DMS 273 treated with DMSO at 0.1 percent for 48 hours (cell line): ENCODE data around the gene SCCPDH.
"Not testable (repeated sequence)": the region's sequence is repeated elsewhere in the genome, so short reads cannot be mapped to it uniquely, and the experiment has no call there.

Experiments used
- DNase-seq: peaks from one replicate; lab custom pipeline; 2025; lab: John Stamatoyannopoulos, UW

The SCCPDH gene, protein sequence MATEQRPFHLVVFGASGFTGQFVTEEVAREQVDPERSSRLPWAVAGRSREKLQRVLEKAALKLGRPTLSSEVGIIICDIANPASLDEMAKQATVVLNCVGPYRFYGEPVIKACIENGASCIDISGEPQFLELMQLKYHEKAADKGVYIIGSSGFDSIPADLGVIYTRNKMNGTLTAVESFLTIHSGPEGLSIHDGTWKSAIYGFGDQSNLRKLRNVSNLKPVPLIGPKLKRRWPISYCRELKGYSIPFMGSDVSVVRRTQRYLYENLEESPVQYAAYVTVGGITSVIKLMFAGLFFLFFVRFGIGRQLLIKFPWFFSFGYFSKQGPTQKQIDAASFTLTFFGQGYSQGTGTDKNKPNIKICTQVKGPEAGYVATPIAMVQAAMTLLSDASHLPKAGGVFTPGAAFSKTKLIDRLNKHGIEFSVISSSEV

DNA sequence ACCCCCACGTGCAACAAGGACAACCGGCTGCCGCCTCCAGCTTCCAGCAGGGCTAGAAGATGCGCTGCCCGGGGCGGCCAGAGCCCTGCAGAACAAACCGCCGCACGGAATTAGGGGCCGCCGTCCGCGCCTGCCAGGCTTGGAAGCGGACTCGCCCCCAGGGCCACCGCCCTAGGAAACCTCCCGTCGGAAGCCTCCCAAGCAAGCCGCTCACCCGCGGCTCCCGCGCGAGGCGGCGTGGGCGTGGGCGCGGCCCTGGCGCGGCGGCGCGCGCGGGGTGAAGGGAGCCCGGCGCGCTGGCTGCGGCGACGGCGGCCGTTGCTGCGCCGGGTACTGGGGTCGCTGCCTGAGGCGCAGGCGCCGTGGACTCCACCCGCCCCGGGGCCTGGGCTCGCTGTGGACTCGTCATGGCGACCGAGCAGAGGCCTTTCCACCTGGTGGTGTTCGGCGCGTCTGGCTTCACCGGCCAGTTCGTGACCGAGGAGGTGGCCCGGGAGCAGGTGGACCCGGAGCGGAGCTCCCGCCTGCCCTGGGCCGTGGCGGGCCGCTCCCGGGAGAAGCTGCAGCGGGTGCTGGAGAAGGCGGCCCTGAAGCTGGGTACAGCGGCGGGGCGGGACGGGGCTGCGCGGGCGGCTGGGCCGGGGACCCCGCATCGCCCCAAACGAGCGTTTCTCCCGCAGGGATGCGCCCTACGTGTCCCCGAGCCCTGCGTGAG, at the start of gene SCCPDH:
SCCPDH (plus strand) TSS at position 394 of the 715 bp plus-strand sequence; CDS start at position 408, 14 bp downstream.
- peak; percentile 49 for DNase-seq

DNA sequence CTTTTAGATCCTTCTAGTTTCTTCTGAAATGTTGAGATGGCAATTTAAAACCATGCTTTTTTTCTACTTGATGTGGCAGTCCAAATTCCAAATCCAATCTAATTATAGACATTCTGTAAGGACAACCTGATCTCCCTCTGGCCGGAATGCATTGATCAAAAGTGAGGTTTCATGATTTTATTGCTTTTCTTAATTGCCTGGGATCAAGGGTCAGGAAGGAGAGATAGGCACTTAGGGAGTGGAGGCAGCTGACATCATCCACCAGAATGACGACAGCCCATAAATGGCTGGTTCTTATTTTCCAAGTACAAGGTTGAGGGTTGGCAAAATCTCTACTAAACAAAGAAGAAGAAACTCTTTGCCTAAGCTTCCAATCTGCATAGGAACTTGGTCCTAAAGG, 46.4 kb upstream of the SCCPDH start:
- DNase-seq: no peak

DNA sequence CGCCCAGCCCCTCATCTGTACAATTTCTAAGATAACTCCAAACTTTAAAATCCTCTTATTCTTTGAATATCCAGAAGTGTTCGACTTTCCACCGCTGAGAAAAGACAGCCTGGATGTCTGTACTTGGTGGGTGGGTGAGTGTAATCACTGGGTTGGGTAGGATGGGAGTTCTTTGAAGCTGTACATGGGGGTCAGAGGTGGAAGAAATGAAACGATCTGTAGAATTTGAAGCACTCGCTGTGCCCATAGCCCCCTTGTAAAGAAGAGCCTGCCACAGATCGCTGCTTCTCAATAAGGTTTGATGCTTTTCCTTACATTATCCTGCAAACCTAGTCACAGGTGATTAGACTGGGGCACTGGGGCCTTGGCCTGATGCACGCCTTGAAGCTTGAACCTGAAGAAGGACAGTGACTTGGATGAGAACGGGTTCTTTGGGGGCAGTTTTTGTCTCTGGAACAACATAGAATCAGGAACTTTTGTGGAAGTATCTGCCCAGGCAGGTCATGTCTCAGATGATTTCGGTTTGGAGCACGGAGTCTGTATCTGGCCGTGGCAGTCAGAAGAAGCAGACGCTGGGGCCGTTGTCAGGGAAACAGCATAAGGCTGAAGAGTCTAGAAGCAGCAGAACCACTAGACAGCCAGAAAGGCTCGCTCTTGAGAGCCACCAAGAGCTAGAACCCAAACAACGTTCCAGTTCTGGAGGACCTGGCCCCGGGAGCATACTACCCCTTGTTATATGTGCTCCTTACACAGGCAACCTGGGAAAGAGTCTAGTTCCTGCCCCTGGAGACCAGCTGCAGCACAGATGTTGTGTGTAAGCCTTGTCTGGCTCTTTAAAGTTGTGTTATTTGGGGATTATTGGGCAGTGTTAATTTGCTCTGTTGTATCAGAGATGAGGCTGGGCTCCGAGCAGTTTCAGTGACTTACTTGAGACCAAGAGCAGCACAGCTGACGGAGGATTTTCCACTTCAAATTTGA, 45.1 kb upstream of the SCCPDH start:
- no peak for DNase-seq

DNA sequence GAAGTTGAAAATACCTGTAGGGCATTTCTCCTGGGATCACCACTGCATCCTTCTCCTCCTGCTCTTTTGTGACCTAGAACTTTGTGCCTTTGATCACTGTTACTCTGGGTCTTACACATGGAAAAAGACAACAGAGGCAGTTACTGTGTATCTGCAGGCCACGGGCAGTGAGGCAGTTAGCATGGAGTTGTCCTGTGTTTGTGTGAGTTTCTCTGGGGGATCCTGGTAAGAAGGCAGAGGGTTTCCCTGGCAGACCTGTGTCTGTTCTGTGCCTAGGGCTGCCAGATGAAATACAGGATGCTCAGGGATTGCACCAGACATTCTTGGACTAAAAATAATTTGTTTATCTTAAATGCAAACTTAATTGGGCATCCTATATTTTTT, 44.4 kb upstream of the SCCPDH start:
- no peak for DNase-seq

DNA sequence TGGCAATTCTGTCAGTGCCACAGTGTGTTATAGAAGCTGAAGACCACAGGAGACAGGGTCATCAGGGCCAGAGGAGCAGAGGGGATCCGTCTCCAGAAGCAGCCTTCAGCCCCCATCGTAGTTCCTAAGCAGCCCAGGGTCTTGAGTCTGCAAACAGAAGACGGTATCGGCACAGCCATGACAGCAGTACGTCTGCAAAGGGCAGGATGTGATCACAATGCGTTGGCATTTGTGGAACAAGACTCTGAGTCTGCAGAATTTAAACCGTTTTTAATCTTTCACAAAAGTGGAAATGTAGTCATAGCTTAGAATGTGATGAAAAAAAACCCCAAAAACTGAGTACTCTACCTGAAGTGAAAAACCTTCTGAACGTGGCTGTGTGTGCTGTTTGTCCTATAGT, 44.0 kb upstream of the SCCPDH start:
- DNase-seq: no peak

DNA sequence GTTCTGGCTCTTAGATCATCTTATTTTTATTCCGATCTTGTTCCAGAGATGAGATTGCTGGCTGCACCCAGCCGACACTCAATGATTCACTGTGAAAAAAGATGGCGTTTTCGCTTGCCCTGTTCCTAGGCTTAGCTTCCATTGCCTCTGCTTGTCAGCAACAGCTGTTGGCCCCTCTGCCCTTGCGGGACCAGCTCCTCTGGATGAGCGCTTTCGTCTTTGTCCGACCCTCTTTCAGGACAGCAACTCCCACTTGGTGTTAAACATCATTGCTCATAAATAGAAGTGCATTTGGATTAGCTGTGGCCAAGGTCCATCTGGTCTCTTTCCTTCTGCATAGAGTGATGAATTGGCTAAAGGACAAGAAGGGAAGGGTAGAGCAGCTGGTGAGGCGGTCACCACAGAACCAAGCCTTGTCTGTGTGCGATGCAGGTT, 43.5 kb upstream of the SCCPDH start:
- peak; percentile 55 for DNase-seq

DNA sequence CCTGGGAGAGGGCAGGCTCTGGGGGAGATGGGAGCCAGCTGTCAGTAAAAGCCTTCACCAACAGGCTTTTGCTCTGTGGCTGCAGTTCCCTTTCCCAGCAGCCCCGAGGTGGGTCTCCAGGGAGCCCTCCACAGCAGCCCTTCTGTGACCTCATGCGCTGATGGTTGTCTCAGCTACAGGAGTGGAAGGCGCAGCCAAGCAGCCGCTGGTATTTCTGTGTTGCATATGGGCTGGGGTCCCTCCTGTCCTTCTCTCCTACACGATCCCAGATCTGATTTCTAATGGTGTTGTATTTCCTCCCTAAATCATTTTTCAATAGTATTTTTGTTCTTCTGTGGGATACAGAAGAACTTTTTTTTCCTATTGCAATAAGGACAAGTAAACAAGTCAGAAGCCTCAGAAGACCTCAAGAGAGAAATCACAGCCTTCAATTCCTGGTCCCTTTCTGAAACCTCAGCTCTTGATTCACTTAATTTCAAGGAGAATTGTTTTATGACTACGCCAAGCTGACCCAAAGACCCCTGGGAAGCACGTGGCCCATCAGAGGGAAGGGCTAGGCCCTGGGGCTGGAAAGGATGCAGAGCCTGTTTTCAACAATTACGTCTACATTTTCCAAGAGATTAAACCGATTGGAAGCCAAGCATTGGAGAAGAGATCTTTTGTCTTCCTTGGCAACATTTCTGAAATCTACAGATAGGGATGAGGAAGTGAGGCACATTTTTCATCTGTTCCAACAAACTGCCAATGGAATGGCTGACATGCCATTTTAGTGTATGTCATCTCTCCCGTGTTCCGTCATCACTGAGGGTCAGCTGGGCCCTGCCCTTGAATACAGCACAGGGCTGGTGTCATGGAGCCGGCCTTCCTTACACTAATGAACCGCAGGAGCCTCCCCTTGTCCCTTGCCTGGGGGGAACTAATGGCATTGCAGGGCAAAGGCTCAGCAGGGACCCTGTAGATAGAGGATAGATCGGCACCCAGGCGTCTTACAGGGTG, 42.0 kb upstream of the SCCPDH start:
- peak; percentile 42 for DNase-seq

DNA sequence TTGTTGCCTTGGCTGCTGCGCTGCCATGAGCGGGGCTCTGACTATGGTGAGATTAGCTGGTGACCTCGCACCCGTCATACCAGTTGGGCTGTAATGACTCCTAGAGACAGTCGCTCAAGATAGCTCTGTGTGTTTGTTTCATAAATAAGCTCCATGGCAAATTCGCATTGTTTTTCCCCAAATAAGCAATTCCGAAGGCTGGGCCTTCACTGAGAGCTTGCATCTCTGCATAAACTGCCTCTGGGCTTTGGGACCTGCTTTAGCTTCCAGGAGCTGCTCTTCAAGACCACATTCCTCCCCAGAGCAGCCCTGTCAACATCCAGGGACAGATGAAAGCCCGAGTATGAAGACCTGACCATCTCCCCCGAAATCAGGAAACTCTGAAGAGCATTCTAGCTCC, 40.7 kb upstream of the SCCPDH start:
- DNase-seq: no peak

DNA sequence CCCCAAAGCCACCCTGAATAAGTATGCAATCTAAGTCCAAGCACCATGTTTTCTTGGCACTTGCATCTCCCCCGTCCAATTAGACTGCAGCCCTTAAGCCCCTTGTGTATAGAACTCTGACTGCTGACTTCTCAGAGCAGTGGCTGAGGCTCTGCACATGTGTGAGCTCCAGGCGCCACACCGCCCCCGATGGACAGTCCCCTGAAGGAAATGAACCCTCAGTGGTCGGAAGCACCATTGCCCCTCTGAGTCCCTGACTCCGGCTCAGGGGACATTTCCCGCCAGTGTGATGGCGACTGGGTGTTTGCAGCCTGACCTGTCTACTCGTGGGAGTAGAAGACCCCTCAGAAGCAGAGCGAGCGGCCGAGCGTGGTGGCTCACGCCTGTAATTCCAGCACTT, 37.2 kb upstream of the SCCPDH start:
- no peak for DNase-seq

DNA sequence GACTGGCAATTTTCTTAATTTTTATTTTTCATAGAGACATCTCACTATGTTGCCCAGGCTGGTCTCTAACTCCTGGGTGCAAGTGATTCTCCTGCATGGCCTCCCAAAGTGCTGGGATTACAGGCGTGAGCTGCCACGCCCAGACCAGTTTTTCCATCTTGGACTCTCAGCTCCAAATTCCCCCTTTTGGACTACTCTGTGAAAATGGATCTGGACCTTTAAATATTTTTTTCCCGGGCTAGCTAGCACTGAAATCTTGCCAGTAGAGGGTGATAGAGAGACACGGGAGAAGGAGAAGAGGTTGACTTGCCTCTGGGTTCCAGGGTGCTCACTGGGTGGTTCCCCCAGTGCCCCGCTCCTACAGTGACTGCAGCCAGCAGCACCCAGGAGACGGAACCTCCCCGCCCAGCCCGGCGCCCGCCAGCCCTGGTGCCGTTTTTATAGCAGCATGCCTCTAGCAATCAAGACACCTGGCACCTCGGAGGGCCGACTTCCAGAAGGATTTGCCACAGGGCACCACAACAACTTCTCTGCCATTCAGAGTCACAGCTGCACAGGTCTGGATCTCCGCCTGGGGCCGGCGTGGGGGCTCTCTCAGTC, 34.7 kb upstream of the SCCPDH start:
- DNase-seq: peak; percentile 77

DNA sequence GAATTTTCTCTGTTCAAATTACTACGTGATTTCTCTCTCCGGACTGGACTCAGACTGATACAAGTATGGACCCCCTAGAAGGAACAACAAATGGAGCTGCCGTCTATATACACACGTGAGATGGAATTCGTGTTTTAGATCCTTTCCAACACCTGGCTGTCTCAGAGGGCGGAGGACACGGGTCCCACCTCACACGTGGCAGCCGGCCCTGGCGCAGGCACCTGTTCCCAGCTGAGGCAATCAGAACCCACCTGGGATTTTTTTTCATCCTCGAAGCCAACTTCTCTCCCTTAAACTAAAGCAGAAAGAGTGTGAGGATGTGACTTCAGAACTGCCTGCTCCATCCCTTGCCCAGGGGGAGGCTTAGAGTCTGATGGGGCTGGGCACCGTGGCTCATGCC, 34.1 kb upstream of the SCCPDH start:
- no peak for DNase-seq

DNA sequence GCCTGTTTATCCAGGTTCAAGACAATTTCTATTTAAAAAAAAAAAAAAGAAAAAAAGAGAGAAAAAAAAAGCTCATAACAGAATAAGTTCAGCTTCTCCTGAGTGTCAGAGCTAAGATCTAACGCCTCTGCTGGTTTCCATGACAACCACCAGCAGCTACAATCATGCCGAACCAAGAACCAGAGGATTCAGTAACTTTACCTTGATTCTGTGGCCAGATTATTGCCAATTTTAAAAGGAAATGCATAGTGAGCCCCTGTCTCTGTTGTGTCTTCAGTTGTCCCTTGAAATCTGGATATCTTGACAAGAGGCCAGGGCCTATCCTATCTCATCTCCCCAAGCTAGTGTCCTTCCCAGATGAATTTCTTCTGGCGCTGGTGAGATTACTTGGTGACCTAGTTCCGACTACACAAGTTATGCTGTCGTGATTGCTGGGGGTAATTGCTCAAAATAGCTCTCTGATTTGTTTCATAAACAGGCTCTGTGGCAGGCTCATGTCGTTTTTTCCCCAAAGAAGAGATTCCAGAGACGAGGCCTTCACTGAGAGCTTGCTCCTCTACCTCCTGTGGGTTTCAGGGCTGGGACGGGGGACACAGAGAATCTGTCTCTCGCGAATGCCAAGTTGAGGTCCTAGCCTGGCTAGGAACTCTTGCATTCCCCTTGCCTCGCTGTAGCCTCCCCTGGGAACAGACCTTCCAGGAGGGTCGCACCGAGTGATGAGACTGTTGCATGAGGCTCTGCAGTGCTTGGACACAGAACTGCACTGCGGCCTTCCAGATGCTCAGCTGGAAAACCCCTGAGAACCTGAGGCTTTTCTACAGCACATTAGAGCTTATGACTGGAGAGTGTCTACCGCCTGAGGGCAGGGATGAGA, 32.4 kb upstream of the SCCPDH start:
- DNase-seq: no peak

DNA sequence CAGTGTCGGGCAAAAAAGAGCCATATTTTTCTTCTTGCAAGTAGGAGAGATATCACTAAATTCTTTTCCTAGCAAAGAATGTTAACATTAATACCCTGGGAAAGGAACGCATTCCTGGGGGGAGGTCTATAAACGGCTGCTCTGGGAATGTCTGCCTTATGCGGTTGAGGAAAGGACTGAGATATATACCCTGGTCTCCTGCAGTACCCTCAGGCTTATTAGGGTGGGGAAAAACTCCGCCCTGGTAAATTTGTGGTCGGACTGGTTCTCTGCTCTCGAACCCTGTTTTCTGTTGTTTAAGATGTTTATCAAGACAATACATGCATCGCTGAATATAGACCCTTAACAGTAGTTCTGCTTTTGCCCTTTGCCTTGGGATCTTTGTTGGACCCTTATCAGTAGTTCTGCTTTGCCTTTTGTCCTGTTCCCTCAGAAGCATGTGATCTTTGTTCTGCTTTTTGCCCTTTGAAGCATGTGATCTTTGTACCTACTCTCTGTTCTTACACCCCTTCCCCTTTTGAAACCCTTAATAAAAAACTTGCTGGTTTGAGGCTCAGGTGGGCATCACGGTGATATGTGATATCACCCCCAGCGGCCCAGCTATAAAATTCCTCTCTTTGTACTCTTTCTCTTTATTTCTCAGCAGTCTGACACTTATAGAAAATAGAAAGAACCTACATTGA, 29.9 kb upstream of the SCCPDH start:
- DNase-seq: not testable (repeated sequence)

DNA sequence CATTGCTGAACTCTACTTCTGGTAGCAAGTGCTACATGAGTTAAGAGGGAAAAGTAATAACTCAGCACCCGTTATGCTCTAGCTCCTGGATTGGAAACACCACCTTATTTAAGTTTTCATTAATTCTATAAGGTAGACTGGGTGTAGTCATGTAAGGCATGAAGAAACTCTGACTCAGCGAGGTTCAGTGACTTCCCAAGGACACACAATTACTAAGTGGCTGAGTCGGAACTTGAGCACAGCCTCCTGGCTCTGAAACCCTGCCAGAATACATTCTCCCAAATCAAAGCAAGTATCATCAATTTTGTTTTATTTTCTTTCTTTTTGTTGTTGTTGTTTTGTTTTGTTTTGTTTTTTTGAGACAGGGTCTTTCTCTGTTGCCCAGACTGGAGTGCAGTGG, 29.1 kb upstream of the SCCPDH start:
- no peak for DNase-seq

DNA sequence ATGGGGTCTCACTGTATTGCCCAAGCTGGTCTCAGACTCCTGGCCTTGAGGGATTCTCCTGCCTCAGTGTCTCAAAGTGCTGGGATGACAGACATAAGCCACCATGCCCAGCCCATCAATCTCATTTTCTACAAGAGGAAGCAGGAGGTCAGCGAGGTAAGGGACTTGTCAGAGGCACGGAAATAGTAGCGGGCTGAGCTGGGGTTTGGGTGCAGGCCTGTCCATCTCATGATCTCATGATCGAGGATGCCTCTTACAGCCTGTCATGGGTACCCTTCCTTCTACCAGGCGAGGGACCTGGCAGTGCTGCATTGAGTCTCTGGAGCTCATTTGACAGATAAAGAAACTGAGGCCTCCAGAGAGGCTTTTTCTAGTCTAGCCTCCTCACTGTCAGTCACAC, 28.5 kb upstream of the SCCPDH start:
- DNase-seq: no peak

DNA sequence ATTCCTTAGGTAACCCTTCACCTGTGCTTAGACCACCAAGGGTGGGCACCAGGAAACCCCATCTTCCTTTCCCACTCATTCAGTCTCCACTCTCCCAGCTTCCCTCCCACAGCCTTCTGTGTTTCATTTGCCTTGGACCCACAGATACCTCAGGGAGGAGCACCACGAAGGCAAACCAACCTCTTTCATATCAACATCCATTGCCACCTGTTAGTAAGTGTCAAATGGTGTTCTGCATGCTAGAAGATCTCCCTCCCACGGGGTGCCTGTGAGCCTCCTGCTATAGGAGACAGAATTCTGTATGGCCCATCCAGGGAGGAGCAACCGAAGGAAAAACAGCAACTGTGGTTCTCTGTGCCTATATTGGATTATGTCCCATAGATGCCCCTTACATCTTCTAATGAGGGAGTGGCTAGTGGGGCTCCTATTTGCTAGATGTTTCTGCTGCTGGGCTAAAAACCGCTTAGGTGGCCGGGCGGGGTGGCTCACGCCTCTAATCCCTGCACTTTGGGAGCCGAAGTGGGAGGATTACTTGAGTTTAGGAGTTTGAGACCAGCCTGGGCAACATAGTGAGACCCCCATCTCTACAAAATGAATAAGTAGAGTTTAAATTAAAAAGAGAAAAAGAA, 25.6 kb upstream of the SCCPDH start:
- no peak for DNase-seq

DNA sequence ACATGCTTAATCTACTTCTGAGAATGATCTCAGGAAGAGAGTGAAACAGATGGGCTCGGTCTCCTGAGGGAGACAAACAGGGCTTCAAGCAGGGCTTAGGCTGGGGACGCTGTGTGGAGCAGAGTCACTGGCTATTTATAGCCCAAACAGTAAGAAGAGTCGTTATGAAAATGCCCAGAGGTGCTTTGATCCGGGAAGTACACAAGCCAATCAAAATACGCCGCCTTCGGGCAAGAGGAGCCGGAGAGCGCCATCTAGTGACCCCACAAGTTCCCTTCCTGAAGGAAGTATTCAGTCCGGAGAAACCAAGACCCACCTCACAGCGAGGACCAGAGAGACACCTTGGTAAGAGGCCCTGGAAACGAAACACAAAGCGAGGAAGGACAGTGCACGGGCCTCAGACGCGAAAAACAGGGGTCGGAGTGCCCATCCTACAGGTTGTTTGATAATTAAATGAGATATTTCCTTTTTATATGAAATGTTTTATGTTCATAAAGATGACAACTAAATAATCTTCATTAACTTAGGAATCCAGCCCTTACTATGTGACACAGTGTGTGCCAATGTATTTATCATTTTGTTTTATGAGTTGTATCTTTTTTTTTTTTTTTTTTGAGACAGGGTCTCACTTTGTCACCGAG, 25.0 kb upstream of the SCCPDH start:
- peak; percentile 88 for DNase-seq

DNA sequence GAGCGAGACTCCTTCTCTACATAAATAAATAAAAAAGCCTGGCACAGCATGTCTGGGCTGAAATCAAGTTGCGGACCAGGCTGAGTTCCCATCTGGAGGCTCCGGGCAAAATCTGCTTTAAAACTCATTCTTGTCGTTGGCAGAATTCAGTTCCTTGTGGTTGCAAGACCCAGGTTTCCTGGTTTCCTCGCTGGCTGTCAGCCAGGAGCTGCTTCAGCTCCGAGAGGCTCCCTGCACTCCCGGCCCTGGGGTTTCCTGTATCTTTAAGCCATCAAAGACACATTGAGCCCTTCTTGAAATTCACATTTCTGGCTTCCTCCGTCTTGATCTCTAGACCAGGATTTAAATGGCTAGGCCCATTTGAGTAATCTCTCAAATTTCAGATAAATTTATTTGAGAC, 20.6 kb upstream of the SCCPDH start:
- DNase-seq: no peak
